ENCODE data around the gene HDAC2.

GRCh38 chr6:113995634-113996033, 24.7 kb upstream of the HDAC2 start:
- TF ChIP-seq CTCF (optimal IDR thresholded peaks at IDR 0.05 in 1 of 3, IDR thresholded peaks at IDR 0.05 in 1 of 3, conservative IDR thresholded peaks at IDR 0.05 in 1 of 3; ENCODE audit: extremely low read depth in 1 of 3, insufficient read depth in 2 of 3, low read length in 3 of 3) (peak in 1 of 3 experiments; percentile 47), EZH2 (IDR thresholded peaks at IDR 0.05; ENCODE audit: low read length) (no peak)
